DND-41 (cell line): Measurements from ENCODE around the gene TUBB.
"Not testable (repeated sequence)": the region's sequence is repeated elsewhere in the genome, so short reads cannot be mapped to it uniquely, and the experiment has no call there.

Experiments used
- ATAC-seq: fragments of 200-7000 bp; cut with Tn5 transposase; 3 replicates; pipeline ENCODE4 v1.9.1; 2021; ENCODE audit warnings: low read depth; ENCODE audit not compliant: insufficient read depth
- DNase-seq: peaks from one replicate; pipeline ENCODE4 v3.0.0-alpha.2; 2020
- H2AFZ ChIP-seq: 2 replicates; pipeline ENCODE4 v1.6.0; 2012; ENCODE audit warnings: low read depth, low read length
- H3K27ac ChIP-seq: 2 replicates; pipeline ENCODE4 v1.5.1; 2012; ENCODE audit warnings: low read length, inconsistent platforms
- H3K27me3 ChIP-seq: fragments of 200-600 bp; sonication (generic); 2 replicates; pipeline ENCODE4 v1.6.0; 2012; ENCODE audit warnings: low read length, mild to moderate bottlenecking, inconsistent platforms; ENCODE audit not compliant: insufficient read depth, poor library complexity
- H3K36me3 ChIP-seq: 2 replicates; pipeline ENCODE4 v1.5.1; 2012; ENCODE audit warnings: low read length, inconsistent platforms; ENCODE audit not compliant: insufficient read depth
- H3K4me1 ChIP-seq: 2 replicates; pipeline ENCODE4 v1.5.1; 2012; ENCODE audit warnings: mild to moderate bottlenecking, low read length; ENCODE audit not compliant: insufficient read depth
- H3K4me2 ChIP-seq: 2 replicates; pipeline ENCODE4 v1.6.0; 2012; ENCODE audit warnings: mild to moderate bottlenecking, moderate library complexity, low read length, inconsistent platforms; ENCODE audit not compliant: insufficient read depth
- H3K4me3 ChIP-seq, 2 experiments: fragments of 200-600 bp in 1 of 2; shearing (Covaris generic) in 1 of 2; 2 replicates each; pipeline ENCODE4 v1.5.1; 2012 to 2016; ENCODE audit warnings: inconsistent platforms in 2 of 2, low read length in 2 of 2, mild to moderate bottlenecking in 2 of 2, low read depth in 1 of 2, moderate library complexity in 1 of 2
- H3K79me2 ChIP-seq: 2 replicates; pipeline ENCODE4 v1.6.0; 2012; ENCODE audit warnings: low read length, inconsistent platforms; ENCODE audit not compliant: insufficient read depth
- H3K9ac ChIP-seq: 2 replicates; pipeline ENCODE4 v1.6.0; 2012; ENCODE audit warnings: low read depth, mild to moderate bottlenecking, inconsistent platforms, low read length, moderate library complexity
- H3K9me3 ChIP-seq: 2 replicates; pipeline ENCODE4 v1.5.1; 2012; ENCODE audit warnings: low read length, moderate library complexity, mild to moderate bottlenecking, inconsistent platforms; ENCODE audit not compliant: insufficient read depth, severe bottlenecking
- H4K20me1 ChIP-seq: 2 replicates; pipeline ENCODE4 v1.6.0; 2012; ENCODE audit warnings: low read length; ENCODE audit not compliant: insufficient read depth
- CTCF ChIP-seq: IDR thresholded peaks from 2 replicates; pipeline ENCODE4 v1.5.1; 2012; ENCODE audit warnings: borderline replicate concordance, low read length, moderate library complexity, mild to moderate bottlenecking; ENCODE audit not compliant: poor library complexity, severe bottlenecking; ENCODE audit errors: extremely low read depth
- EZH2 ChIP-seq: IDR thresholded peaks from 3 replicates; pipeline ENCODE4 v1.6.1; 2012; ENCODE audit warnings: borderline replicate concordance, low read depth, mild to moderate bottlenecking, moderate library complexity, low read length, inconsistent platforms; ENCODE audit not compliant: severe bottlenecking

Gene TUBB

GRCh38 chr6:30714263-30714662, 5.9 kb upstream of the TUBB start:
- no peak for TF ChIP-seq CTCF
- no peak for TF ChIP-seq EZH2
- Histone ChIP-seq H3K9me3 (no peaks in the 10 kb centered on the region), H2AFZ (no peak overlapping the region), H3K4me3 (no peak overlapping the region), H3K36me3 (peaks cover 52% of the 10 kb centered on the region), H3K4me2 (no peak overlapping the region), H4K20me1 (no peaks in the 10 kb centered on the region), H3K27me3 (no peaks in the 10 kb centered on the region), H3K79me2 (peaks cover 30% of the 10 kb centered on the region), H3K9ac (no peak overlapping the region), H3K27ac (no peak overlapping the region), H3K4me1 (peaks cover 25% of the 10 kb centered on the region)
- no peak for ATAC-seq
- DNase-seq, result no peak

- peak overlapping the region; percentile 63 for H3K4me2 ChIP-seq
- H3K4me3 ChIP-seq, result peak overlapping the region; percentile 38 to 63
- DNase-seq (no peak), ATAC-seq (no peak)
- H4K20me1 ChIP-seq, result peaks cover 4% of the 10 kb centered on the region
- peak overlapping the region; percentile 82 for H3K9ac ChIP-seq
- H3K79me2 ChIP-seq, result peaks cover 53% of the 10 kb centered on the region
- no peaks in the 10 kb centered on the region for H3K9me3 ChIP-seq
- H3K36me3 ChIP-seq, result peaks cover 47% of the 10 kb centered on the region
- peak overlapping the region; percentile 65 for H2AFZ ChIP-seq
- no peaks in the 10 kb centered on the region for H3K27me3 ChIP-seq
- peaks cover 30% of the 10 kb centered on the region for H3K4me1 ChIP-seq
- H3K27ac ChIP-seq, result peak overlapping the region; percentile 99
- TF ChIP-seq EZH2, result no peak
- TF ChIP-seq CTCF, result no peak
Measured at GRCh38 chr6:30716879-30717128, 3.3 kb upstream of the TUBB start.

GRCh38 chr6:30717129-30717844, 2.9 kb upstream of the TUBB start, which contains the start of gene MDC1:
Gene MDC1 (minus strand): TSS chr6:30717281. CDS start chr6:30715175, 2,106 bp downstream.
- H3K9ac ChIP-seq, result peak within 1 kb of the TSS; percentile 98
- H3K4me1 ChIP-seq, result peaks cover 35% of the 10 kb centered on the region
- peaks cover 58% of the 10 kb centered on the region for H3K79me2 ChIP-seq
- peak; percentile 100 for DNase-seq
- TF ChIP-seq CTCF (peak; percentile 43), EZH2 (no peak)
- no peaks in the 10 kb centered on the region for H3K27me3 ChIP-seq
- peak; percentile 75 for ATAC-seq
- H3K4me2 ChIP-seq, result peak within 1 kb of the TSS; percentile 63
- peak within 1 kb of the TSS; percentile 65 for H2AFZ ChIP-seq
- peaks cover 9% of the 10 kb centered on the region for H4K20me1 ChIP-seq
- H3K9me3 ChIP-seq, result no peaks in the 10 kb centered on the region
- H3K27ac ChIP-seq, result peak within 1 kb of the TSS; percentile 99
- peak within 1 kb of the TSS; percentile 55 to 99 for H3K4me3 ChIP-seq
- H3K36me3 ChIP-seq, result peaks cover 47% of the 10 kb centered on the region

GRCh38 chr6:30717845-30718720, 2.1 kb upstream of the TUBB start:
- Histone ChIP-seq H3K4me3 (peak overlapping the region; percentile 55 to 99; a peak in 3 of 4 replicates), H3K4me1 (peaks cover 43% of the 10 kb centered on the region), H2AFZ (peak overlapping the region; percentile 12; the same call in 1 of the 2 replicates), H3K9ac (peak overlapping the region; percentile 98), H3K79me2 (peaks cover 66% of the 10 kb centered on the region), H3K27ac (peak overlapping the region; percentile 97), H3K36me3 (peaks cover 47% of the 10 kb centered on the region), H4K20me1 (peaks cover 17% of the 10 kb centered on the region), H3K4me2 (peak overlapping the region; percentile 63)
- not testable (repeated sequence) for ATAC-seq, H3K9me3 ChIP-seq, H3K27me3 ChIP-seq
- peak; percentile 31 for DNase-seq
